ENCODE measurements around the gene CALML3.

Gene CALML3

GRCh38 chr10:5508786-5509185 is 16.0 kb upstream of the CALML3 start:
- DNase-seq (ENCODE audit: insufficient read length, low spot score), result no peak
- TF ChIP-seq, protein P1, sequence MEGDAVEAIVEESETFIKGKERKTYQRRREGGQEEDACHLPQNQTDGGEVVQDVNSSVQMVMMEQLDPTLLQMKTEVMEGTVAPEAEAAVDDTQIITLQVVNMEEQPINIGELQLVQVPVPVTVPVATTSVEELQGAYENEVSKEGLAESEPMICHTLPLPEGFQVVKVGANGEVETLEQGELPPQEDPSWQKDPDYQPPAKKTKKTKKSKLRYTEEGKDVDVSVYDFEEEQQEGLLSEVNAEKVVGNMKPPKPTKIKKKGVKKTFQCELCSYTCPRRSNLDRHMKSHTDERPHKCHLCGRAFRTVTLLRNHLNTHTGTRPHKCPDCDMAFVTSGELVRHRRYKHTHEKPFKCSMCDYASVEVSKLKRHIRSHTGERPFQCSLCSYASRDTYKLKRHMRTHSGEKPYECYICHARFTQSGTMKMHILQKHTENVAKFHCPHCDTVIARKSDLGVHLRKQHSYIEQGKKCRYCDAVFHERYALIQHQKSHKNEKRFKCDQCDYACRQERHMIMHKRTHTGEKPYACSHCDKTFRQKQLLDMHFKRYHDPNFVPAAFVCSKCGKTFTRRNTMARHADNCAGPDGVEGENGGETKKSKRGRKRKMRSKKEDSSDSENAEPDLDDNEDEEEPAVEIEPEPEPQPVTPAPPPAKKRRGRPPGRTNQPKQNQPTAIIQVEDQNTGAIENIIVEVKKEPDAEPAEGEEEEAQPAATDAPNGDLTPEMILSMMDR (IDR thresholded peaks at IDR 0.05; ENCODE audit: insufficient read depth, missing control alignments), result no peak
- no peak for FAIRE-seq

DNA sequence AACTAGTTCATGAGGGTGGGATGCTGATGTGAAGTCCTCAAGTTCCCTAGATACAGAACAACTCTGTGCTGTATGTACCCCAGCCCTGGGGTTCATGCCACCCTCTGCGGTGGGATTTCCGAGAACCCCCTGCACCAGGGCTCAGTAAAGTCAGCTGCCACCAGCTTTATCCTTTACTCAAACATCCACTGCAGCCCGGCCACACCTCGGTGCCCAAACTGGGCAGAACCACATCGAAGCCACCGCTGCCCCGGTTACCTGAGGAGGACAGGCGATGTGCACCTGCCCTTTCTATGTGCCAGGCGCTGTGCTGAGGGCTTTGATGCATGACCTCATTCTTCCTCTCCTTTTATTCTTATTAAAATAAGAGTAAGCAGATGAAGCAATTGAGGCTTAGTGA is 15.5 kb upstream of the CALML3 start:
- TF ChIP-seq, protein P1 (IDR thresholded peaks at IDR 0.05; ENCODE audit: insufficient read depth, missing control alignments), result no peak
- FAIRE-seq, result no peak
- no peak for DNase-seq (ENCODE audit: insufficient read length, low spot score)

GRCh38 chr10:5509691-5510090 is 15.1 kb upstream of the CALML3 start:
- TF ChIP-seq, protein P1 (IDR thresholded peaks at IDR 0.05; ENCODE audit: insufficient read depth, missing control alignments), result no peak
- FAIRE-seq (no peak), DNase-seq (ENCODE audit: insufficient read length, low spot score) (no peak)

DNA sequence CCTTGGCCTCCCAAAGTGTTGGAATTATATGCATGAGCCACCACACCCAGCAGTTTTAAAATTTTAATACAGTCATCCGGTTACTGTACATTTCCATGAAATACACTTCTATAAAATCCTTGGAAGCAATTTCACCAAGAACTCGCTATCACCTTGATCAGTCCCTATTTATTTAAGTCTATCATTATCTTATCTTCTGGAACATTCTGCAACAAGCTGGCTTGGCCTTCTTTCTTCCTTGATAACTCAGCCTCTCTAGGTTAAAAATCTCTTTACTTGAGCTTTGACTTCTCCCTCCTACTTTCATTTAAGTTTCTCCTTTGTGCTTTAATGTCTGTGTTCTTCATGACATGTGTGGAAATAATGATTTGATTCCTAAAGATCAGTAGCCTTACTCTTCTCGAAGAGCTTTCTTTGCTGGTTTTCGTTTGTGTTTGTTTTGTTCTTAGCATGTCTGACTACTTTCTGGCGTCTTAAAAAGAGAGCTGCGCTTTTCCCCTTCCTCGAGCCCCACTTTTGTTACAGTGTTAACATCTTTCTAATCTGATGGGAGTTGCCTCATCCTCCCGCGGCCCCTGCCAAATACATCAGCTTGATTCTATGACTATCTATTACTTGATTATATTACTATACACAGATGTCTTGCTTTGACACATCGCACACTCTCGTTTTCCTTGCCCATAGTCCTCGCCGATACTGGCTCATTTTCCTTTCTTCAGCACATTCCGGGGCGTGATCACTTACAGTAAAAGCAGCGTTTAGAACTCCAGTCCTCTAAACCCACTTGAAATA is 14.3 kb upstream of the CALML3 start:
- TF ChIP-seq, protein P1 (IDR thresholded peaks at IDR 0.05; ENCODE audit: insufficient read depth, missing control alignments), result no peak
- FAIRE-seq (no peak), DNase-seq (ENCODE audit: insufficient read length, low spot score) (no peak)

GRCh38 chr10:5511231-5511884 is 13.4 kb upstream of the CALML3 start:
- FAIRE-seq, result no peak
- TF ChIP-seq, protein P1 (IDR thresholded peaks at IDR 0.05; ENCODE audit: insufficient read depth, missing control alignments), result no peak
- DNase-seq (ENCODE audit: insufficient read length, low spot score), result no peak

GRCh38 chr10:5511885-5512280 is 12.9 kb upstream of the CALML3 start:
- TF ChIP-seq, protein P1 (IDR thresholded peaks at IDR 0.05; ENCODE audit: insufficient read depth, missing control alignments), result no peak
- DNase-seq (ENCODE audit: insufficient read length, low spot score), result no peak
- no peak for FAIRE-seq

GRCh38 chr10:5512331-5512730 is 12.4 kb upstream of the CALML3 start:
- FAIRE-seq (no peak), DNase-seq (ENCODE audit: insufficient read length, low spot score) (no peak)
- TF ChIP-seq, protein P1 (IDR thresholded peaks at IDR 0.05; ENCODE audit: insufficient read depth, missing control alignments), result no peak

Data from D721Med (cell line).